ENCODE results near the gene FAM53A. TPM values are rescaled to one million over a fixed set of nuclear protein-coding genes. Genes with fewer than 3 reads are reported as not detected.
A peak's percentile ranks its signal among the peaks of the same experiment; 100 is the strongest.

FAM53A gene
- total RNA-seq: 1 to 10 TPM in 6 of 9 donors, under 1 TPM in 3; 0.56 to 6.2 (median 1.1) TPM
- 1 to 10 TPM in 2 of 3 donors, under 1 TPM in 1; 0.44 to 2.2 (median 2.2) TPM for polyA plus RNA-seq
- long read RNA-seq, donor 1, partial matches to known transcripts: 0 of 1 reads
- long read RNA-seq, donor 1, other reads (novel, unspliced or antisense): 0 of 1 reads
- long read RNA-seq, donor 2: 0 reads
- long read RNA-seq, donor 3: 0 reads
- long read RNA-seq, donor 4: 0 reads
- long read RNA-seq, donor 5, partial matches to known transcripts: 1 of 3 reads
- long read RNA-seq, donor 5, other reads (novel, unspliced or antisense): 1 of 3 reads
- long read RNA-seq, donor 6: 0 reads
- long read RNA-seq, donor 7: 0 reads
- long read RNA-seq, donor 8: 0 reads
- long read RNA-seq, donor 9: 0 reads
- long read RNA-seq, donor 10: 0 reads

GRCh38 chr4:1683736-1684505 is at the start of gene FAM53A:
TSS of gene FAM53A (minus strand) at chr4:1684313. CDS start at chr4:1668741, 15,572 bp downstream.
- Histone ChIP-seq H3K27me3 (no peaks in the 10 kb centered on the region), H3K4me1 (replicated peaks in 1 of 2) (peaks cover 3 to 6% of the 10 kb centered on the region in 2 donors), H3K36me3 (replicated peaks in 1 of 2) (no peaks in the 10 kb centered on the region), H3K27ac (peak within 1 kb of the TSS; percentile 6 to 83 (median 79)), H3K4me3 (peak within 1 kb of the TSS in 3 of 4 donors; percentile 40 to 79 (median 52)), H3K9me3 (replicated peaks in 1 of 3) (no peaks in the 10 kb centered on the region)
- WGBS, 4 donors: 0 to 1% (median 0%) methylated on average over 2 to 109 of the region's 118 CpGs
- DNase-seq: peak in 6 of 7 donors; percentile 33 to 94 (median 88)
- TF ChIP-seq CTCF (IDR thresholded peaks at IDR 0.05) (peak in 1 of 6 experiments; percentile 6), POLR2A (IDR thresholded peaks at IDR 0.05) (peak in 1 of 2 donors; percentile 66)
- intact Hi-C loops (cut with DNase I): no loop called here

DNA sequence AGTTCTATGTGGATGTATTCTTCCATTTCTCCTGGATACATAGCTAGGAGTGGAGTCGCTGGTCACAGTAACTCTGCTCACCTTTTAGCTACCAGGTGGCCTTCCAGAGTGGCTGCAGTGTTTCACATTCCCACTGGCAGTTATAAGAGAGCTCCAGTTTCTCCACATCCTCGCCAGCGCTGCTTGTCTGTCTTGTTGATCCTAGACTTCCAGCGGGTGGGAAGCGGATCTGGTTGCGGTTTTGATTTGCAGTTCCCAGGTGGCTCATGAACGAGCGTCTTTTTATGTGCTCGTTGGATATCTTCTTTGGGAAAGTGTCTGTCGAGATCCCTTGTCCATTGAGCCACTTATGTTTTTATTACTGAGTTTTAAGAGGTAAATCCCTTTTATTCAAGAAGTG is 48.8 kb upstream of the FAM53A start:
- Histone ChIP-seq H3K4me1 (replicated peaks in 1 of 2) (no peaks in the 10 kb centered on the region), H3K36me3 (replicated peaks in 1 of 2) (peaks cover 0 to 24% of the 10 kb centered on the region in 2 donors), H3K27me3 (no peaks in the 10 kb centered on the region), H3K9me3 (replicated peaks in 1 of 3) (no peaks in the 10 kb centered on the region), H3K4me3 (no peak overlapping the region), H3K27ac (no peak overlapping the region)
- TF ChIP-seq POLR2A (IDR thresholded peaks at IDR 0.05): no peak
- no peak for TF ChIP-seq CTCF (IDR thresholded peaks at IDR 0.05)
- intact Hi-C loops (cut with DNase I): no loop called here
- DNase-seq: no peak
- WGBS, 4 donors: 95 to 98% (median 96%) methylated on average over 10 of the region's 10 CpGs

DNA sequence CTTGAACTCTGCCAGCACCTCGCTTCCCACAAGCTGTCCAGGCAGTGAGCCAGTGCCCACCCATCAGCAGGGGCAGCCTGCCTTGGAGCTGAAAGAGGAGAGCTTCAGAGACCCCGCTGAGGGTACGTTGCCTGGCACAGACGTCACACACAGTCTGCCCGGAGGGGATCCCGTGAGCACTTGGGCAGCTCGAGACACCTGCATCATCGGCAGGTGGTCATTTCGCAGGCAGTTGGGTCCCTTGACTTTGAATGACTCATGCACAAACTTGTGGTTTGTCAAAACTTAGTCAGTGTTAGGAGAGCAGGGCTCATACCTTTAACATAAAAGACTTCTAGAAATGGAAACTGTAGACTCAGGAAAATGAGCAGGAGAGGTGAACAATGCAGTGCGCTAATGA is 47.1 kb upstream of the FAM53A start:
- Histone ChIP-seq H3K27me3 (no peaks in the 10 kb centered on the region), H3K9me3 (replicated peaks in 1 of 3) (no peaks in the 10 kb centered on the region), H3K4me3 (no peak overlapping the region), H3K27ac (no peak overlapping the region), H3K4me1 (replicated peaks in 1 of 2) (no peaks in the 10 kb centered on the region), H3K36me3 (replicated peaks in 1 of 2) (peaks cover 0 to 24% of the 10 kb centered on the region in 2 donors)
- TF ChIP-seq POLR2A (IDR thresholded peaks at IDR 0.05): no peak
- no peak for TF ChIP-seq CTCF (IDR thresholded peaks at IDR 0.05)
- WGBS, 4 donors: 87 to 96% (median 95%) methylated on average over 2 to 10 of the region's 10 CpGs
- DNase-seq: no peak
- intact Hi-C loops (cut with DNase I): no loop called here

- no peak for TF ChIP-seq CTCF (IDR thresholded peaks at IDR 0.05)
- TF ChIP-seq POLR2A (IDR thresholded peaks at IDR 0.05): no peak
- peaks cover 0 to 20% of the 10 kb centered on the region in 2 donors for H3K36me3 ChIP-seq (replicated peaks in 1 of 2)
- intact Hi-C loops (cut with DNase I): no loop called here
- no peaks in the 10 kb centered on the region for H3K9me3 ChIP-seq (replicated peaks in 1 of 3)
- 94 to 97% (median 94%) methylated on average over 15 to 16 of the region's 16 CpGs for WGBS, 4 donors
- H3K27me3 ChIP-seq: no peaks in the 10 kb centered on the region
- no peaks in the 10 kb centered on the region for H3K4me1 ChIP-seq (replicated peaks in 1 of 2)
- DNase-seq: no peak
- H3K4me3 ChIP-seq: no peak overlapping the region
- no peak overlapping the region for H3K27ac ChIP-seq
Measured at GRCh38 chr4:1730532-1731135, 46.5 kb upstream of the FAM53A start.
